HEK293T (cell line): ENCODE measurements around the gene RAE1.

Experiments
- FOXK2 ChIP-seq: fragments of 450-650 bp; IDR thresholded peaks from 2 replicates; pipeline ENCODE4 v1.6.1; 2016; ENCODE audit warnings: mild to moderate bottlenecking
- FOXM1 ChIP-seq: fragments of 450-650 bp; IDR thresholded peaks from 2 replicates; pipeline ENCODE4 v1.6.1; 2017; ENCODE audit warnings: mild to moderate bottlenecking, borderline replicate concordance
- NFRKB ChIP-seq: fragments of 450-650 bp; IDR thresholded peaks from 2 replicates; pipeline ENCODE4 v1.6.1; 2016; ENCODE audit warnings: mild to moderate bottlenecking, moderate library complexity
- SP1 ChIP-seq: fragments of 450-650 bp; IDR thresholded peaks from 2 replicates; pipeline ENCODE4 v1.6.1; 2017
- SUZ12 ChIP-seq: fragments of 450-650 bp; IDR thresholded peaks from 2 replicates; pipeline ENCODE4 v1.6.1; 2016; ENCODE audit warnings: mild to moderate bottlenecking
- TF ChIP-seq, protein P1 (sequence below): fragments of 450-650 bp; IDR thresholded peaks from 2 replicates; pipeline ENCODE4 v1.6.1; 2016

DNA sequence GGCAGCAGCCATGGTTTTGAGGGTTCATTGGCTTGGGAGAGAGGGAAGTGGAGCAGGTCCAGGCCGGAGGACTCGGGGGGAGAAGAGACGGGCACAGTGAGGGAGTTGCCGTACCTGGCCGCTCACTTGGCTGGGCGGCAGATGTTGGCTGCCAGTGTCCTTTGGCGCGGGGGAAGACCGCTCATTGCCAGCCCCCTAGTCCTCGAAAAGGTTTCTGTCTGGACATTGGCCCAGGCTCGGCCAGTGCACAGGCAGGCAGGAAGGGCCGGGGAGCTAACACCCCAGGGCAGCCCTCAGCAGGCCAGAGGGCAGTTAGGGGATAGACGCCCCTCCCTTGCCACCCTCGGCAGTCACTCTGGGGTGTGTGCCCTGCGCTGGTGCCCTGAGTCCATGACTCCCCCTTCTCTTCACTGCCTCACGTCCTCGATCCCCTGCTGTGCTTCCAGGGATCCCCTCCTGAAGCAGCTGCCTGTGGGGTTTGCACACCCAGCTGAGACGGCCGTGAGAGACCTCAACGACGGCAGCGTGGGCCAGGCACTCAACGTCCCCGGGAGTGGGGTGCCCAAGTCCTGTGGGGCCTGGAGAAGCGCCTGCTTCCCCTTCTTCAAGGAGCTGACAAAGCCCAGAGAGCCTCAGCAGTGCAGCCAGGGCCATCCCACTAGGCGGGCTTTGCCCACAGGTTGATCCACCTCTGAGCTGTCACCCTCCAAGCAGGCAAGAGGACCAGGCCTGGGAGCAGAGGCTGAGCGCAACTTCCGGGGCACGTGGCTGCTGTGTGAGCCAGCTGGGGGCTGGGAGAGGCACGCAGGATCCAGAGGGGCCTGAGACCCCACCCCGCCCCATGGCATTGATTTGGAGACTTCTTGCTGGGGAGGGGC lies 60.6 kb downstream of the RAE1 start:
- no peak for TF ChIP-seq FOXM1
- no peak for TF ChIP-seq SP1
- no peak for TF ChIP-seq SUZ12
- TF ChIP-seq NFRKB: no peak
- no peak for TF ChIP-seq FOXK2
- TF ChIP-seq, protein P1, sequence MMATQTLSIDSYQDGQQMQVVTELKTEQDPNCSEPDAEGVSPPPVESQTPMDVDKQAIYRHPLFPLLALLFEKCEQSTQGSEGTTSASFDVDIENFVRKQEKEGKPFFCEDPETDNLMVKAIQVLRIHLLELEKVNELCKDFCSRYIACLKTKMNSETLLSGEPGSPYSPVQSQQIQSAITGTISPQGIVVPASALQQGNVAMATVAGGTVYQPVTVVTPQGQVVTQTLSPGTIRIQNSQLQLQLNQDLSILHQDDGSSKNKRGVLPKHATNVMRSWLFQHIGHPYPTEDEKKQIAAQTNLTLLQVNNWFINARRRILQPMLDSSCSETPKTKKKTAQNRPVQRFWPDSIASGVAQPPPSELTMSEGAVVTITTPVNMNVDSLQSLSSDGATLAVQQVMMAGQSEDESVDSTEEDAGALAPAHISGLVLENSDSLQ: no peak
